ENCODE measurements around the gene ERCC1. TPM values are rescaled to one million over a fixed set of nuclear protein-coding genes. Genes with fewer than 3 reads are reported as not detected.

The ERCC1 gene
- total and polyA plus RNA-seq, 2 of the 13 experiments (the other 11 are each of a cell fraction or from before 2014, with no cell fraction given) = 40.0 to 66.4 TPM

- TF ChIP-seq AFF4 (CRISPR knock-in tag; IDR thresholded peaks at IDR 0.05) = no peak
- TF ChIP-seq ZNF235 (CRISPR knock-in tag; IDR thresholded peaks at IDR 0.05; ENCODE audit: borderline replicate concordance) = no peak
- TF ChIP-seq ZBTB25 (CRISPR knock-in tag; IDR thresholded peaks at IDR 0.05) = 0 out of 2 replicates have a peak, but pooled peaks have one; percentile 74
- no peak for TF ChIP-seq YY1 (IDR thresholded peaks at IDR 0.05; ENCODE audit: insufficient read depth, insufficient replicate concordance, low read depth, low read length)
- TF ChIP-seq AHDC1 (CRISPR knock-in tag; IDR thresholded peaks at IDR 0.05; ENCODE audit: borderline replicate concordance) = no peak
- peak; percentile 56; the same call in 1 of the 2 replicates for TF ChIP-seq POLR2AphosphoS5 (IDR thresholded peaks at IDR 0.05; ENCODE audit: low read depth, low read length)
- TF ChIP-seq ZNF747 (CRISPR knock-in tag; IDR thresholded peaks at IDR 0.05; ENCODE audit: borderline replicate concordance) = peak; percentile 68
- TF ChIP-seq RFX3 (CRISPR knock-in tag; IDR thresholded peaks at IDR 0.05) = peak; percentile 73
- no peak for TF ChIP-seq HNF1A (IDR thresholded peaks at IDR 0.05; ENCODE audit: low read depth)
- TF ChIP-seq HNF1A (CRISPR knock-in tag; IDR thresholded peaks at IDR 0.05; ENCODE audit: borderline replicate concordance) = peak; percentile 35; the same call in 1 of the 2 replicates
- TF ChIP-seq ZNF691 (CRISPR knock-in tag; IDR thresholded peaks at IDR 0.05; ENCODE audit: borderline replicate concordance, low read depth) = no peak
These were observed 45.6 kb upstream of the ERCC1 start (continued) for GRCh38 chr19:45469132-45469944.
